ENCODE data around the gene CATSPER3.

CATSPER3 gene

GRCh38 chr5:135030956-135031812 is 63.5 kb downstream of the CATSPER3 start:
- peak; percentile 42 for DNase-seq

DNA sequence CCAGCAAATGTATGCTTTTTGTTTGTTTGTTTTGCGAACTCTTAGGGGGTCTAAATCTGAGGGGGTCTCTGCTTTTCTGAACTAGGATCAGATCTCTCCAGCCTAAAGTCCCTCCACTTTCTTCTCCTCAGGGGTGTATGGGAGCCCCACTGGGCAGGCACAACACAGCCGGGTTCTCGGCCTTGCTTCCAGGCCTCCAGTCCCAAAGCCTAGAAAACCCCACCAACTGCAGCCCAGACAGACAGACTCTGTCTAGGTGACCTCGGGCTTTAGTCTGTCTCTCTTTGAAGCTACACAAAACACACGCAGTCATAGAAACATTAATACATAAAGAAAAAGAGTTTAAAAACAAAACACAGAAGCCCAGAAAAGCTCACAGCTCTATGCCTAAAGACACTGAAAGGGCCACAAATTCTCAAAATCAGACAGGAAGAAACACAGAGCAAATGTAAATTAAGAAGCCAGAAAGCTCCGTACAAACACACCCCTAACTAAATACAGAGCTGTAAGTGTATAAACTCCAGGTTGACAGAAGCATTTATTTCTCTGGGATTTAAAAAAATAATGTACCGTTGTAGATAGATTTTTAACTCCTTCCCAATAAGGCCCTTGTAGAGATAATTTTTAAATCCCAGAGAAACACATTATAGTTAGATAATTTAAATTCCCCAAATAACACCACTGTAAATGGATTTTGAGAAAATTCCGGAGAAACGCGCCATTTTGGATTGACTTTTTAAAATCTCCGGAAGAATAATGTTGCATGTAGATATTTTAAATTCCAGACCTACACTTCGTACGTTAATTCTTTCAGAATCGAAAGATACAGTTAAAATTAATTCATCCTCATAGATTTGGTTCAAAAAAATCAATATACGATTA is 64.3 kb downstream of the CATSPER3 start:
- no peak for DNase-seq

- no peak for DNase-seq
Observed at GRCh38 chr5:135032695-135032998, 64.9 kb downstream of the CATSPER3 start.

DNA sequence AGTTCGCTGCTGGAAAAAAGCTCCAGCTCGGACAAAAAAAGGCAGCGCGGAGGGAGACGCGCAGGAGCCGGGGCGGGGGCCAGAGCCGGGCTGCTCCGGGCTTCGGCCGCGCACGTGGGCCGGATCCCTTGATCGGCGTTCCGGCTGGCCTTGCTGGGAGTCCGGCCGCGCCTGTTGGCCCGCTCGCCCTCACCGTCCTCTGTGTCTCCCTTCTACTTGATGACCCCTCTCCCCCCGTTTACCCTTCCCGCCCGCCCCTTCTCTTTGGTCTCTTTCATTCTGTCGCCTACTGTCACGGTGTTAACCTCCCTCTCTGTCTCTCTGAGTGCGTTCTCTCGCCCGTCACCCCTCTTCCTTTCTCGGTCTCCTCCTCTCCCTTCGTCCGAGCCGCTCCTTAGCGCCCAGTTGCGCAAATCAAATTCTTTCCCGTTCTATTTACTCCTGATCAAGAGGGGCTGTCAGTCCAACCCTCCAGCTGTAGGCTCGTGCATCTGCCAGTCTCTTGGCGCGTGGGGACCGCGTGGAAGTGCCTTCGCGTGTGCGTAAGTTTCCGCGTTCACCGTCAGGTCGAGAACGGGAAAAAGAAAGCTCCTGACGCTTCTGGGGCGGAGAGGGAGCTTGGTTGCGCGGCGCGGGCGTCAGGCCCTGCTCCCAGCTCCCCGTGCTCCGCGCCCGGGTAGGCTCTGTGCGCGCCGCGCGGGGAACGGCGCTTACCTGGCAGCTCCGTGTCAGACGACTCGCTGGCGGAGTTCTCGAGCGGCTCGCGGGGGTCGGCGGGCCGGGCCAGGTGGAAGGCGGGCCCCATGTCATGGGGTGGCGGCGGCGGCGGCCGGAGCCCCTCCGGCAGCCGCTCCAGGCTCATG is 65.5 kb downstream of the CATSPER3 start:
- DNase-seq = no peak

GRCh38 chr5:135033901-135034235 is 66.2 kb downstream of the CATSPER3 start, which contains the start of gene PITX1:
TSS of gene PITX1 (minus strand) at chr5:135034228. CDS start at chr5:135033881, 347 bp downstream.
- peak; percentile 42 for DNase-seq

- peak; percentile 37 for DNase-seq
Observed at GRCh38 chr5:135034236-135034962, 66.7 kb downstream of the CATSPER3 start.

GRCh38 chr5:135034963-135035677 is 67.4 kb downstream of the CATSPER3 start:
- DNase-seq = no peak

GRCh38 chr5:135035678-135036030 is 67.9 kb downstream of the CATSPER3 start:
- no peak for DNase-seq

DNA sequence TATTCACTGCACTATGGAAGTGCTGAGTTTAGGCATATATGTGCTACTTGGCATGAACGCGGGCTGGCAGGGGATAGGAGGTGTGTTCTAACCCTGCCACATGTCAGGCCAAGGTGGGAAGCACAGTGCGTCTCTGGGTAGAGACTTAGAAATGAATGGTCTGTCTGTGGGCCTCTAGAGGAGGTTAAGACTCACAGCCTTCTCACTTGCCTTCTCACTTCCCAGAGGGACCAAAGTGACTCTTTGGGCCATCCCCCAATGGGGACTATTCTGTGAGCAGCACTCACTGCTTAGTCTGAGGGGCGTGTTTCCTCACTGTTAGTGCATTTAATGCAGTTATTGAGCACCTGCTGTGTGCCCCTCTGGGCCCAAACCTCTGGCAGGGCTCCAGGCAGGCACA is 68.7 kb downstream of the CATSPER3 start:
- no peak for DNase-seq

DNA sequence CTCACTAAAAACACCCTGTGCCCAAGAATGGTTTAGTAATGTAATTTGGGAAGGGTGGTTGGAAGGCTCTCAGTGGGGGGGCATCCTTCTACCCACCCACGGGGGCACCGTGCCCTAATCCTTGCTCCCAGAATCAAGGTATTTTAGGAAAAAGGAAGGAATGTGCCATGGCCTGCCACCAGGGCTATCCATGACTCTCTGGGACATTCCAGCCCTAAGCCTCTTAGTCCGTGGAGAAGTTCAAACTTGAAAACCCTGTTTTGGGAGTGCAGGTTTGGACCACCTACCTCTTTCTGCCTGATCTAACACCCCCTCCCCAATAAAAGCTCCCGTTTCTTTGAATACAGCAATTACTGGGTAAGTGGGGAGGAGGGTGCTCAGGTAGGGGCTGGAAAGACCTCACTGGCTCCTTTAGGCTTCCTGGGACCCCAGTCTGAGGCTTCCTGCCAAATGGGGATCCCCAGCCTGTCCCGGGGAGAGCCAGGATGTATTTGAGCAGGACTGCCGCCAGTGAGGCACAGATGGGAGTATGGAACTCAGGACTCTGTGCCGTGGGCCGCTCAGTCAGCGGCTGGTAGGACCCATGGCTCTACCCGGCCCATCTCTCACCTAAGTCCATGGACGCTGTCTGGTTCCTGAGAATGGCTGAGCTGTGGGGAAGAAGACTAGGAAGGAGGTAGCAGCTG is 70.0 kb downstream of the CATSPER3 start:
- no peak for DNase-seq

GRCh38 chr5:135038205-135038812 is 70.6 kb downstream of the CATSPER3 start:
- DNase-seq = no peak

GRCh38 chr5:135038813-135039270 is 71.1 kb downstream of the CATSPER3 start:
- DNase-seq = no peak

DNA sequence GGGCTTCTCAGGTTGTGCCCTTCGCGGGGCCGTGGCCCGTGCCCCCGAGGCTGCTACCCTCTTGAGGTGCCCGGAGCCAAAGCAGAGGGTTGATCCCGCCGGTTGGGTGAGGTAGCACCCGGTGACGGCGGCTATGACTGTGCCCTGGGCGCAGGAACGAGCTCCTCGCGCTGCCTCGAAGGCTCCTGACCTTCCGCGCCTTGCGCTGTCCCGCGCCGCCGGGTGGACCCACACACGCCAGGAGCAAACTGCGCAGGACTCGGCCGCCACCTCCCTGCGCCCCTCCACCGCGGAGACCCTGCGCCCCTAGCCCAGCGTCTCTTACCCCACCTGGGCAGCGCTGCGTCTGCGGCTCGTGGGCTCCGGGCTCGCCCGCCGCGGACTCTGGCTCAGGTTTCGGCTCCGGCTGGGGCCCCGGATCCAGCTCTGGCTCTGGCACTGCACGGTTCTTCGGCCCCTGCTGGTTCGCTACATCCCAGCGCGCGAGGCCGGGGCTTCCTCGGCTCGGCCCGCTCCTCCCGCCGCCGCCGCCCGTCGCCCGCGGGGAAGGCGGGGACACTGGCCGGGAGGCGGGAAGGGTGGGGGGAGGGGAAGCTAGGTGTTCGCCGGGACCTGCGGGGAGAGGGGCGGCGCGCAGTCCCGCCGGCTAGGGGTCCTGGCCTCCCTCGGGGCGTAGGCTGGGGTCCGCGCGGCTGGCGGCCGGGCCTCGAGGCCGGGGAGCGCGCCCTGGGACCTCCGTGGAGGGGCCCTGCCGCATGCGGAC is 71.7 kb downstream of the CATSPER3 start:
- DNase-seq = no peak

DNA sequence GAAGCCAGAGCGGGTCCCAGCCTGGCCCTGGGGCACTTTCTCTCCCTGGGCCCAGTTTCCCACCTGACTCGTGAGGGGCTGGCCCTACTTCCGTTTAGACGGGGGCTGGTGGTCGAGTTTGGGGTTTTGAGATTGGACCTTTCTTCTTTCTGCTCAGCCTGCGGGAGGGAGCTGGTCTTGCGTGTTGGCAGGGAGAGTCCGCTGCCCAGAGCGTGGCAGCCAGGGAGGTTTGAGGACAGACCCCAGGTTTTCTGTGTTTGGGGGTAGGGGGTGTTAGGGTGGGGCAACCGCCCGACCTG is 72.3 kb downstream of the CATSPER3 start:
- DNase-seq = no peak

DNA sequence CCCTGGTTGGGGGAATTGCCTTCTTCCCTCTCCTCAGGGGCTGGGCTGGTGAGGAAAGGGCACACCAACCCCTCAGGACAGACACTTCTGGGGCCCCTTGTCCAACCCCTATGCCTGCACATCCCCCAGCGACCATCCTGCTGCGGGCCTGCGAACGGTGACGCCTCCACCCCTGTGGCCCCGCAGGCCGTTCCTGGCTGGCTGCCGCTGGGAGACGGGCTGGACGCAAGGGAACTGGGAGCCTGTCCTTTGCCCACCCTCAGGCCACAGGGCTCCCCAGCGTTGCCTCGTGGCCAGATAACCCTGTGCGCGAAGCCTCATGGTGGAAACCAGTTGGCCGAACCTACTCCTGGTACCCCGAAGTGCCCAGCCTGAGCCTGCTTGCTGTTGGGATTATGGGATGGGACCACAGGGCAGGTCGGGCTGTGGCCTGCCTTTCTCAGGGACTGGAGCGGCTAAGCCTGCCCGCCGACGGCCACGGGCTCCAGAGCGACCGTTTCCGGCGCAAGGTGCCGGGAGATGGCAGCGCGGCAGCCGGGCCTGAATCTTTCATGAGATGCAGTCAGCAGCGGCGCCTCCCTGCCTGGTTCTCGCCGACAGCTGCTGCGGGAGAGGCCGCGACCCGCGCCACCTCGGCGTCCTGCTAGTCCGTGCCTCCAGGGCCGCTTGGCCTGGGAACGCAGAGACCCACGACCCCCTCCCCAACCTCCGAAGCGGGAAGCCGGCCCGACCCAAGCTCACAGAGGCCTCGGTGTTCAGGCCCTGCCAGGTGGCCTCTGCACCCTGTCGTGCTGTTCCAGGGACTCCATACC is 72.8 kb downstream of the CATSPER3 start:
- DNase-seq = no peak

- no peak for DNase-seq
Observed at GRCh38 chr5:135041145-135041587, 73.5 kb downstream of the CATSPER3 start.

- DNase-seq = no peak
Observed at GRCh38 chr5:135041726-135042125, 74.0 kb downstream of the CATSPER3 start.

GRCh38 chr5:135042595-135042994 is 74.9 kb downstream of the CATSPER3 start:
- no peak for DNase-seq

- no peak for DNase-seq
Observed at GRCh38 chr5:135045488-135045887, 77.8 kb downstream of the CATSPER3 start.

All from hematopoietic multipotent progenitor cell treated with erythropoietin and hydrocortisone succinate and interleukin-3 and kit ligand, for 4 days (in vitro differentiated cells).